ENCODE results near the gene RAP1GAP2.

The RAP1GAP2 gene

DNA sequence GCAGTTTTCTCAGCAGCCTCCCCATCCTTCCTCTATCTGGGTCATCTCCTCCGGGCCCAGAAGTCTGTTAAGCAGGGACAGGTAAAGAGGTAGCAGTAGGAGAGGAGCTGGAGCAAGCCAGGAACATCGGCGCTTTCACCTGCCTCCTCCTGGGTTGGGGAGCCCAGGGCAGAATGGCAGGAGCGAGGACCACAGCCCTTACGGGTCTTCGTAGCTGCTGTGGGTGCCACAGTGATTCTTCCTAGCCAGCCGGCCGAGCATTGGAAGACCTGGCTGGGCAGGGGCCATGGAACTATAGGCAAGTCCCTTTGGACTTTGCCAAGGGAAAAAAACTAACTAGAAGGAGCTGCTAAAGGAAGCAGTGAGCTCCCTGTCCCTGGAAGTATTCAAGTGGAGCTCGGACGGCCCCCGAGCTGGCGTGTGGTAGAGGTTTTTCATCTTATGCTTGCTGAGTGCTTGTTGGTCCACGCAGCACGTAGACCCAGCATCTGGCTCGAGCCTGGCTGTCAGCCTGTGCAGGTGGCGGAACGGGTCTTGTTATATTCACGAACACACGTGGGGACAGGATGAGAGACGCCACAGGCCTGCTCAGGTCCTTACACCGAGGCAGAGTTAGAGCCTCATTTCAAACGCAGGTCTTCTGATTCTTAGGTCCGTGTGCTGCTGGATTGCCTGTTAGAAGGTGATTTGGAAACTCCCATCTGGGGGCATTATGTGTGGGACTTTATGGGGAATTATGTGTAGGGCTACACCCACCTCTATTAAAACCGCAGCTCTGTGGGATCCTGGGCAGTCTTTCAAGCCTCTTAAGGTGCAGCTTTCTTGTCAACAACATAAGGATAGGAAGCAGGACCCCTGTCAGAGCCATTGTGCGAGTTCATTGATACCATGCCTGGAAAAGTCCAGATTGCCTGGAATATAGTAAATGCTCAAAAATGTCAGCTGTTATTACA is 212.4 kb downstream of the RAP1GAP2 start:
- peaks cover 43% of the 10 kb centered on the region for H3K4me1 ChIP-seq (ENCODE audit: control insufficient read depth, low read length)
- H3K36me3 ChIP-seq (ENCODE audit: control insufficient read depth, low read length) = peaks cover 38% of the 10 kb centered on the region
- no peak overlapping the region for H3K27ac ChIP-seq (ENCODE audit: low read depth, low read length)
- no peaks in the 10 kb centered on the region for H4K20me1 ChIP-seq (ENCODE audit: control insufficient read depth, insufficient read depth, low read depth, low read length)
- no peak overlapping the region for H3K4me2 ChIP-seq (ENCODE audit: low read length)
- H3K9me3 ChIP-seq (ENCODE audit: control insufficient read depth, insufficient read depth, low read length) = no peaks in the 10 kb centered on the region
- H3K79me2 ChIP-seq (ENCODE audit: control insufficient read depth, low read length) = peaks cover 4% of the 10 kb centered on the region; the same call in 1 of the 2 replicates
- H3F3A ChIP-seq (ENCODE audit: control insufficient read depth, insufficient read depth) = peaks cover 6% of the 10 kb centered on the region; the same call in 1 of the 2 replicates
- H3K4me3 ChIP-seq (ENCODE audit: low read length) = no peak overlapping the region
- H3K9me2 ChIP-seq (replicated peaks; ENCODE audit: control insufficient read depth, low read length) = no peaks in the 10 kb centered on the region
- no peaks in the 10 kb centered on the region for H3K27me3 ChIP-seq (ENCODE audit: control insufficient read depth, low read length)
- TF ChIP-seq, protein P1, sequence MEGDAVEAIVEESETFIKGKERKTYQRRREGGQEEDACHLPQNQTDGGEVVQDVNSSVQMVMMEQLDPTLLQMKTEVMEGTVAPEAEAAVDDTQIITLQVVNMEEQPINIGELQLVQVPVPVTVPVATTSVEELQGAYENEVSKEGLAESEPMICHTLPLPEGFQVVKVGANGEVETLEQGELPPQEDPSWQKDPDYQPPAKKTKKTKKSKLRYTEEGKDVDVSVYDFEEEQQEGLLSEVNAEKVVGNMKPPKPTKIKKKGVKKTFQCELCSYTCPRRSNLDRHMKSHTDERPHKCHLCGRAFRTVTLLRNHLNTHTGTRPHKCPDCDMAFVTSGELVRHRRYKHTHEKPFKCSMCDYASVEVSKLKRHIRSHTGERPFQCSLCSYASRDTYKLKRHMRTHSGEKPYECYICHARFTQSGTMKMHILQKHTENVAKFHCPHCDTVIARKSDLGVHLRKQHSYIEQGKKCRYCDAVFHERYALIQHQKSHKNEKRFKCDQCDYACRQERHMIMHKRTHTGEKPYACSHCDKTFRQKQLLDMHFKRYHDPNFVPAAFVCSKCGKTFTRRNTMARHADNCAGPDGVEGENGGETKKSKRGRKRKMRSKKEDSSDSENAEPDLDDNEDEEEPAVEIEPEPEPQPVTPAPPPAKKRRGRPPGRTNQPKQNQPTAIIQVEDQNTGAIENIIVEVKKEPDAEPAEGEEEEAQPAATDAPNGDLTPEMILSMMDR (IDR thresholded peaks at IDR 0.05; ENCODE audit: low read depth, low read length, poor library complexity, severe bottlenecking) = no peak
- no peak for TF ChIP-seq EZH2phosphoT487 (IDR thresholded peaks at IDR 0.05; ENCODE audit: borderline replicate concordance, low read length)

DNA sequence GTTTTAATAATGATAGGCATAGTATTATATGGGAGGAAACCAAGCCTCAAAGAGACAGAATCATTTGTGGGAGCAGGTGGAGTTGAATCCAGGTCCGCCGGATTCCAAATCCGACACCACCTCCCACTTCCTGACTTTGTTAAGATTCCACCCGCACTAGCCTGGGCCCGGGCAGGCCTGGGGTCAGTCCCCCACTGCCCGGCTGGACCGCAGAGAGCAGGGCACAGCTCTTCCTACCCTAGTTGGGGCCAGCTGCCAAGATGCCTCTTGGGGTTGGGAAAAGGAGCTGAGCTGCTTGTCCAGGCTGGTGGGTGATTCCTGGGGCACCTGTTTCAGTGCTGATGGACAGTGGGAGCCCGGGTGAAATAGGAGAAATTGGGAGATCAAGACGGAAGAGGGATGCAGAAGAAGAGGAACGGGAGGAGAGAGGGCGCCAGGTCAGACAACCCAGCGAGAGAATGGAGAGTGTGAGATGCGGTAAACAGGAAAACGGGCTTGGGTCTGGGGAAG is 213.2 kb downstream of the RAP1GAP2 start:
- no peaks in the 10 kb centered on the region for H3K9me3 ChIP-seq (ENCODE audit: control insufficient read depth, insufficient read depth, low read length)

DNA sequence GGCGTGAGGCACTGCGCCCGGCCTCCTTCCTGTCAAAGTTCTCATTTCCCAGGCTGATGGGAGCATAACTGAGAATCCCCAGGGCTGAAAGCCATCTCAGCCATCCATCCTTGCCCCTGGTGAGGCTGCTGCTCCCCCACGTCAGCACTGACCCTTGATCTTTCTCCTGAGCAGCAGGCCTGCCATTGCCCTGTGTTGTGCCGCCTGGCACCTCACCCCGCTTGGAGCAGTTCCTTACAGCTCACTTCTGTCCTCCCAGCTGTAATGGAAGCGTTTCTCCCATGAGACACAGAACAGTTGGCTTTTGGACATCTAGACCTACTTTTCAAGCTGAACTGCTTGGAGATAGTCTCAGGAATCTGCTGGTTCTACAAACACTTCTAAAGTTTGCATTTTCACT is 215.7 kb downstream of the RAP1GAP2 start:
- Histone ChIP-seq H3K4me2 (ENCODE audit: low read length) (no peak overlapping the region), H3K27me3 (ENCODE audit: control insufficient read depth, low read length) (no peaks in the 10 kb centered on the region), H3K4me3 (ENCODE audit: low read length) (no peak overlapping the region), H3K9me2 (replicated peaks; ENCODE audit: control insufficient read depth, low read length) (no peaks in the 10 kb centered on the region), H3F3A (ENCODE audit: control insufficient read depth, insufficient read depth) (no peaks in the 10 kb centered on the region), H3K9me3 (ENCODE audit: control insufficient read depth, insufficient read depth, low read length) (no peaks in the 10 kb centered on the region), H3K36me3 (ENCODE audit: control insufficient read depth, low read length) (peaks cover 33% of the 10 kb centered on the region), H4K20me1 (ENCODE audit: control insufficient read depth, insufficient read depth, low read depth, low read length) (no peaks in the 10 kb centered on the region), H3K4me1 (ENCODE audit: control insufficient read depth, low read length) (peaks cover 20% of the 10 kb centered on the region), H3K27ac (ENCODE audit: low read depth, low read length) (no peak overlapping the region), H3K79me2 (ENCODE audit: control insufficient read depth, low read length) (no peaks in the 10 kb centered on the region)
- TF ChIP-seq EZH2phosphoT487 (IDR thresholded peaks at IDR 0.05; ENCODE audit: borderline replicate concordance, low read length) = no peak
- TF ChIP-seq, protein P1 (IDR thresholded peaks at IDR 0.05; ENCODE audit: low read depth, low read length, poor library complexity, severe bottlenecking) = no peak

More for the DNA sequence above, 213.2 kb downstream of the RAP1GAP2 start:
- H3K36me3 ChIP-seq (ENCODE audit: control insufficient read depth, low read length) = peaks cover 38% of the 10 kb centered on the region
- TF ChIP-seq EZH2phosphoT487 (IDR thresholded peaks at IDR 0.05; ENCODE audit: borderline replicate concordance, low read length) = no peak
- TF ChIP-seq, protein P1 (IDR thresholded peaks at IDR 0.05; ENCODE audit: low read depth, low read length, poor library complexity, severe bottlenecking) = no peak
- no peak overlapping the region for H3K4me2 ChIP-seq (ENCODE audit: low read length)
- no peak overlapping the region for H3K4me3 ChIP-seq (ENCODE audit: low read length)
- H3K4me1 ChIP-seq (ENCODE audit: control insufficient read depth, low read length) = peaks cover 34% of the 10 kb centered on the region
- H4K20me1 ChIP-seq (ENCODE audit: control insufficient read depth, insufficient read depth, low read depth, low read length) = no peaks in the 10 kb centered on the region
- H3K79me2 ChIP-seq (ENCODE audit: control insufficient read depth, low read length) = peaks cover 4% of the 10 kb centered on the region; the same call in 1 of the 2 replicates
- H3F3A ChIP-seq (ENCODE audit: control insufficient read depth, insufficient read depth) = peaks cover 2% of the 10 kb centered on the region; the same call in 1 of the 2 replicates
- no peaks in the 10 kb centered on the region for H3K27me3 ChIP-seq (ENCODE audit: control insufficient read depth, low read length)
- H3K9me2 ChIP-seq (replicated peaks; ENCODE audit: control insufficient read depth, low read length) = no peaks in the 10 kb centered on the region
- H3K27ac ChIP-seq (ENCODE audit: low read depth, low read length) = no peak overlapping the region

Measured in DOHH2 (cell line).